ENCODE results near the gene SUGP2. TPM values are rescaled to one million over a fixed set of nuclear protein-coding genes. Genes with fewer than 3 reads are reported as not detected.

Gene SUGP2
- total and polyA plus RNA-seq, 2 of the 13 experiments (the other 11 are each of a cell fraction or from before 2014, with no cell fraction given): 40.6 to 57.7 TPM

DNA sequence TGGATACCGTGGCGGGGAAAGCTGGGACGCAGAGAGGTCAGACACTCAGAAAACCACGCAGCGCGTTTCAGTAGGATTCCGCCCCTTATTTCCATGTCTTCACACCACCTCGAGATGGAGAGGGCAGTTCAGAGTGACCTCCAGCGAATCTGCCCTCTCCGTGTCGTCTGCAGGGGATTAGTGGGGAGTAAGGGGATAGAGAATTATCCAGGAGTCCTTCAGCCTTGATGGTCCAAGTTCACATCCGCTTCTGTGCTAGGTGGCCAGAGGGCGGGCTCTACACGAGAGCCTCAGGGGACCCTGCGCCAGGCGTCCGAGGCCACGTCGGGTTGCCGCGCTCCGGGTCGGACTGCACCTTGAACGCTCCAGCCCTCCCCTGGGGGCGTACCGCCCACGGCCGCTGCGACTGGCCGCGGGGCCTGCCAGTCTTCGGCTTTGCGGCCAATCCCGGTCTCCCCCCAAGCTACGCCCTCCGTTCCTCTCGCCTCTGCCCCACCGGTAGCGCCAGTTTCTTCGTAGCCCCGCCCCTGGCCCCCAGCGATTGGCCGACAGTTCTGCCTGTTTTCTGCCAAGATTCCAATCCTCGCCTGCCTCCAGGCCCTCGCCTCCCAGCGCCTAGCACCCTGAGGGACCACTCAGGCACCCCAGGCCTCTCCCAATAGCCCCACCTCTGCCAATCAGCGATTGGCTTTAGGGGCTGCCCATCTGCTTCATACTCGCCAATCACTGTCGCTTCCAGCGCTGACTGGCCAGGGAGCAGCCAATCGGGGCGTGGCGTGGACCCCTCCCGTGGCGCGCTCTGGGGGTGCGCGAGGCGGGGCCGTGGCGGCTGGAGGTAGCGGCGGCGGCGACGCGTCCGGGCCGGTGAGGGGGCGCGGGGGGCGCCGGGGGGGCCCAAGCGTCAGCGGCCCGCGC lies 30.1 kb upstream of the SUGP2 start, which contains the start of gene SLC25A42 (continued):
- TF ChIP-seq, protein P1, sequence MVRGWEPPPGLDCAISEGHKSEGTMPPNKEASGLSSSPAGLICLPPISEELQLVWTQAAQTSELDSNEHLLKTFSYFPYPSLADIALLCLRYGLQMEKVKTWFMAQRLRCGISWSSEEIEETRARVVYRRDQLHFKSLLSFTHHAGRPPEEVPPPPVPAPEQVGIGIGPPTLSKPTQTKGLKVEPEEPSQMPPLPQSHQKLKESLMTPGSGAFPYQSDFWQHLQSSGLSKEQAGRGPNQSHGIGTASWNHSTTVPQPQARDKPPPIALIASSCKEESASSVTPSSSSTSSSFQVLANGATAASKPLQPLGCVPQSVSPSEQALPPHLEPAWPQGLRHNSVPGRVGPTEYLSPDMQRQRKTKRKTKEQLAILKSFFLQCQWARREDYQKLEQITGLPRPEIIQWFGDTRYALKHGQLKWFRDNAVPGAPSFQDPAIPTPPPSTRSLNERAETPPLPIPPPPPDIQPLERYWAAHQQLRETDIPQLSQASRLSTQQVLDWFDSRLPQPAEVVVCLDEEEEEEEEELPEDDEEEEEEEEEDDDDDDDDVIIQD (CRISPR knock-in tag; IDR thresholded peaks at IDR 0.05; ENCODE audit: low read depth): no peak
- TF ChIP-seq HMGA1 (CRISPR knock-in tag; conservative IDR thresholded peaks at IDR 0.05) (no peak), MZF1 (CRISPR knock-in tag; IDR thresholded peaks at IDR 0.05; ENCODE audit: borderline replicate concordance) (0 out of 2 replicates have a peak, but pooled peaks have one; percentile 68), RFXAP (CRISPR knock-in tag; IDR thresholded peaks at IDR 0.05; ENCODE audit: borderline replicate concordance) (peak; percentile 93), SNAI1 (CRISPR knock-in tag; IDR thresholded peaks at IDR 0.05; ENCODE audit: borderline replicate concordance) (no peak), AGO1 (IDR thresholded peaks at IDR 0.05; ENCODE audit: low read depth, low read length, poor library complexity, severe bottlenecking) (peak; percentile 96), DR1 (CRISPR knock-in tag; IDR thresholded peaks at IDR 0.05) (no peak), AHR (CRISPR knock-in tag; IDR thresholded peaks at IDR 0.05) (no peak), ETV6 (CRISPR knock-in tag; conservative IDR thresholded peaks at IDR 0.05) (no peak), CHD2 (IDR thresholded peaks at IDR 0.05; ENCODE audit: low read depth, low read length) (0 out of 2 replicates have a peak, but pooled peaks have one; percentile 33), ZMYM2 (CRISPR knock-in tag; IDR thresholded peaks at IDR 0.05) (peak; percentile 43; the same call in 1 of the 2 replicates), ZNF720 (CRISPR knock-in tag; IDR thresholded peaks at IDR 0.05) (no peak), ZNF577 (CRISPR knock-in tag; IDR thresholded peaks at IDR 0.05; ENCODE audit: borderline replicate concordance, low read depth) (no peak), FOXK1 (CRISPR knock-in tag; IDR thresholded peaks at IDR 0.05; ENCODE audit: borderline replicate concordance, low read depth) (no peak), FOXJ3 (CRISPR knock-in tag; IDR thresholded peaks at IDR 0.05; ENCODE audit: borderline replicate concordance) (no peak), ZMYM4 (CRISPR knock-in tag; IDR thresholded peaks at IDR 0.05) (peak; percentile 72), NFIC (IDR thresholded peaks at IDR 0.05; ENCODE audit: low read length) (no peak)
- TF ChIP-seq, protein P2, sequence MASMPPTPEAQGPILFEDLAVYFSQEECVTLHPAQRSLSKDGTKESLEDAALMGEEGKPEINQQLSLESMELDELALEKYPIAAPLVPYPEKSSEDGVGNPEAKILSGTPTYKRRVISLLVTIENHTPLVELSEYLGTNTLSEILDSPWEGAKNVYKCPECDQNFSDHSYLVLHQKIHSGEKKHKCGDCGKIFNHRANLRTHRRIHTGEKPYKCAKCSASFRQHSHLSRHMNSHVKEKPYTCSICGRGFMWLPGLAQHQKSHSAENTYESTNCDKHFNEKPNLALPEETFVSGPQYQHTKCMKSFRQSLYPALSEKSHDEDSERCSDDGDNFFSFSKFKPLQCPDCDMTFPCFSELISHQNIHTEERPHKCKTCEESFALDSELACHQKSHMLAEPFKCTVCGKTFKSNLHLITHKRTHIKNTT (CRISPR knock-in tag; IDR thresholded peaks at IDR 0.05): no peak
- TF ChIP-seq, protein P3, sequence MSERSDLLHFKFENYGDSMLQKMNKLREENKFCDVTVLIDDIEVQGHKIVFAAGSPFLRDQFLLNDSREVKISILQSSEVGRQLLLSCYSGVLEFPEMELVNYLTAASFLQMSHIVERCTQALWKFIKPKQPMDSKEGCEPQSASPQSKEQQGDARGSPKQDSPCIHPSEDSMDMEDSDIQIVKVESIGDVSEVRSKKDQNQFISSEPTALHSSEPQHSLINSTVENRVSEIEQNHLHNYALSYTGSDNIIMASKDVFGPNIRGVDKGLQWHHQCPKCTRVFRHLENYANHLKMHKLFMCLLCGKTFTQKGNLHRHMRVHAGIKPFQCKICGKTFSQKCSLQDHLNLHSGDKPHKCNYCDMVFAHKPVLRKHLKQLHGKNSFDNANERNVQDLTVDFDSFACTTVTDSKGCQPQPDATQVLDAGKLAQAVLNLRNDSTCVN (CRISPR knock-in tag; IDR thresholded peaks at IDR 0.05; ENCODE audit: borderline replicate concordance): peak; percentile 37; the same call in 1 of the 2 replicates
- TF ChIP-seq, protein P4, sequence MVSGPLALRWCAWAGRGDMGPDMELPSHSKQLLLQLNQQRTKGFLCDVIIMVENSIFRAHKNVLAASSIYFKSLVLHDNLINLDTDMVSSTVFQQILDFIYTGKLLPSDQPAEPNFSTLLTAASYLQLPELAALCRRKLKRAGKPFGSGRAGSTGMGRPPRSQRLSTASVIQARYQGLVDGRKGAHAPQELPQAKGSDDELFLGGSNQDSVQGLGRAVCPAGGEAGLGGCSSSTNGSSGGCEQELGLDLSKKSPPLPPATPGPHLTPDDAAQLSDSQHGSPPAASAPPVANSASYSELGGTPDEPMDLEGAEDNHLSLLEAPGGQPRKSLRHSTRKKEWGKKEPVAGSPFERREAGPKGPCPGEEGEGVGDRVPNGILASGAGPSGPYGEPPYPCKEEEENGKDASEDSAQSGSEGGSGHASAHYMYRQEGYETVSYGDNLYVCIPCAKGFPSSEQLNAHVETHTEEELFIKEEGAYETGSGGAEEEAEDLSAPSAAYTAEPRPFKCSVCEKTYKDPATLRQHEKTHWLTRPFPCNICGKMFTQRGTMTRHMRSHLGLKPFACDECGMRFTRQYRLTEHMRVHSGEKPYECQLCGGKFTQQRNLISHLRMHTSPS (CRISPR knock-in tag; IDR thresholded peaks at IDR 0.05; ENCODE audit: low read depth): no peak
- TF ChIP-seq, protein P5, sequence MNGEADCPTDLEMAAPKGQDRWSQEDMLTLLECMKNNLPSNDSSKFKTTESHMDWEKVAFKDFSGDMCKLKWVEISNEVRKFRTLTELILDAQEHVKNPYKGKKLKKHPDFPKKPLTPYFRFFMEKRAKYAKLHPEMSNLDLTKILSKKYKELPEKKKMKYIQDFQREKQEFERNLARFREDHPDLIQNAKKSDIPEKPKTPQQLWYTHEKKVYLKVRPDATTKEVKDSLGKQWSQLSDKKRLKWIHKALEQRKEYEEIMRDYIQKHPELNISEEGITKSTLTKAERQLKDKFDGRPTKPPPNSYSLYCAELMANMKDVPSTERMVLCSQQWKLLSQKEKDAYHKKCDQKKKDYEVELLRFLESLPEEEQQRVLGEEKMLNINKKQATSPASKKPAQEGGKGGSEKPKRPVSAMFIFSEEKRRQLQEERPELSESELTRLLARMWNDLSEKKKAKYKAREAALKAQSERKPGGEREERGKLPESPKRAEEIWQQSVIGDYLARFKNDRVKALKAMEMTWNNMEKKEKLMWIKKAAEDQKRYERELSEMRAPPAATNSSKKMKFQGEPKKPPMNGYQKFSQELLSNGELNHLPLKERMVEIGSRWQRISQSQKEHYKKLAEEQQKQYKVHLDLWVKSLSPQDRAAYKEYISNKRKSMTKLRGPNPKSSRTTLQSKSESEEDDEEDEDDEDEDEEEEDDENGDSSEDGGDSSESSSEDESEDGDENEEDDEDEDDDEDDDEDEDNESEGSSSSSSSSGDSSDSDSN (CRISPR knock-in tag; IDR thresholded peaks at IDR 0.05): peak; percentile 37; the same call in 1 of the 2 replicates
